ENCODE data around the gene SRPK1. TPM values are rescaled to one million over a fixed set of nuclear protein-coding genes. Genes with fewer than 3 reads are reported as not detected.

The SRPK1 gene
- total RNA-seq, 4 donors from 2014 or later: 72.4 to 137 (median 112) TPM

DNA sequence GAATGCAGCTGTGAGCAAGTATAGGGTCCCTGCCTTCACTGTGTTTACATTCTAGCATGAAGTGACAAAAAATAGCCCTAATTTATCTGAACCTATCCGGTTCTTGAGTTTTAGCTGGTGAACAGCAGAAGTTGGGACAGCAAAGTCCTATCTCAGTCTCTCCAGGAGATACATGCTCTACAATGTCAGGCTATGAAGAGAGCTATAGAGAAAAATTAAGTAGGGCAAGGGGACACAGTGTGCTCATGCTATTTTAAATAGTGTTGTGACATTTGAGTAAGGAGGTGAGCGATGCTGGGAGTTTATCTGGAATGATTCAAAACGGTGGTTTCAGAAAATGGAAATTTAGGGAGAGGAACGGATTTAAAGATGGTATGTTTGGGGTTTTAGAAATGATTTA lies 20.4 kb downstream of the SRPK1 start:
- no peaks in the 10 kb centered on the region for H3K4me1 ChIP-seq
- H3K36me3 ChIP-seq: peaks cover 0 to 9% (median 0%) of the 10 kb centered on the region in 3 donors
- no peak for TF ChIP-seq CTCF (IDR thresholded peaks at IDR 0.05)
- no peak for TF ChIP-seq POLR2A (IDR thresholded peaks at IDR 0.05)
- H3K9me3 ChIP-seq: no peaks in the 10 kb centered on the region
- no peak overlapping the region for H3K4me3 ChIP-seq
- H3K27me3 ChIP-seq: no peaks in the 10 kb centered on the region
- no peak overlapping the region for H3K27ac ChIP-seq
- DNase-seq: no peak

DNA sequence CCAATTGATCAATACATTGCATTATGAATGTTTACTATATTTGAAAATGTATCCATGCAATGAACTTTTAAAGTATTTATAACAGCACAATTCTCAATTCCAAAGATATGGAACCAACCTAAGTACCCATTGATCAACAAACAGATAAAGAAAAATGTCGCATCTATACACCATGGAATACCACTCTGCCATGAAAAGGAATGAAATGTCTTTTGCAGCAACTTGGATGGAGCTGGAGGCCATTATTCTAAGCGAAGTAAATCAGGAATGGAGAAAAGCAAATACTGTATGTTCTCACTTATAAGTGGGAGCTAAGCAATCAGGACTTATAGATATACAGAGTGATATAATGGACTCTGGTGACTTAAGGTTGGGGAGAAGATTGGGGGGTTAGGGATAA lies 22.9 kb downstream of the SRPK1 start:
- Histone ChIP-seq H3K27me3 (no peaks in the 10 kb centered on the region), H3K27ac (no peak overlapping the region), H3K4me3 (no peak overlapping the region), H3K36me3 (no peaks in the 10 kb centered on the region), H3K9me3 (no peaks in the 10 kb centered on the region), H3K4me1 (no peaks in the 10 kb centered on the region)
- TF ChIP-seq POLR2A (IDR thresholded peaks at IDR 0.05) (no peak), CTCF (IDR thresholded peaks at IDR 0.05) (no peak)
- no peak for DNase-seq

- no peaks in the 10 kb centered on the region for H3K4me1 ChIP-seq
- no peak overlapping the region for H3K27ac ChIP-seq
- H3K36me3 ChIP-seq: no peaks in the 10 kb centered on the region
- no peak for DNase-seq
- TF ChIP-seq POLR2A (IDR thresholded peaks at IDR 0.05) (no peak), CTCF (IDR thresholded peaks at IDR 0.05) (no peak)
- no peaks in the 10 kb centered on the region for H3K27me3 ChIP-seq
- H3K9me3 ChIP-seq: no peaks in the 10 kb centered on the region
- no peak overlapping the region for H3K4me3 ChIP-seq
Measured at GRCh38 chr6:35897486-35897885, 23.4 kb downstream of the SRPK1 start.

GRCh38 chr6:35897036-35897435 lies 23.9 kb downstream of the SRPK1 start:
- H3K27ac ChIP-seq: no peak overlapping the region
- no peak overlapping the region for H3K4me3 ChIP-seq
- DNase-seq: no peak
- H3K36me3 ChIP-seq: no peaks in the 10 kb centered on the region
- TF ChIP-seq CTCF (IDR thresholded peaks at IDR 0.05) (no peak), POLR2A (IDR thresholded peaks at IDR 0.05) (no peak)
- no peaks in the 10 kb centered on the region for H3K4me1 ChIP-seq
- H3K9me3 ChIP-seq: no peaks in the 10 kb centered on the region
- H3K27me3 ChIP-seq: no peaks in the 10 kb centered on the region

- Histone ChIP-seq H3K36me3 (no peaks in the 10 kb centered on the region), H3K4me1 (no peaks in the 10 kb centered on the region), H3K4me3 (no peak overlapping the region), H3K9me3 (no peaks in the 10 kb centered on the region), H3K27ac (no peak overlapping the region), H3K27me3 (no peaks in the 10 kb centered on the region)
- TF ChIP-seq POLR2A (IDR thresholded peaks at IDR 0.05): no peak
- no peak for TF ChIP-seq CTCF (IDR thresholded peaks at IDR 0.05)
- DNase-seq: no peak
Measured at GRCh38 chr6:35896228-35896627, 24.7 kb downstream of the SRPK1 start.

GRCh38 chr6:35895560-35895959 lies 25.3 kb downstream of the SRPK1 start:
- no peaks in the 10 kb centered on the region for H3K4me1 ChIP-seq
- no peaks in the 10 kb centered on the region for H3K36me3 ChIP-seq
- no peak overlapping the region for H3K27ac ChIP-seq
- TF ChIP-seq CTCF (IDR thresholded peaks at IDR 0.05): no peak
- TF ChIP-seq POLR2A (IDR thresholded peaks at IDR 0.05): no peak
- no peaks in the 10 kb centered on the region for H3K9me3 ChIP-seq
- no peak overlapping the region for H3K4me3 ChIP-seq
- no peak for DNase-seq
- H3K27me3 ChIP-seq: no peaks in the 10 kb centered on the region

All from Peyer's patch (tissue), 4 donors.